ENCODE measurements around the gene RPUSD1. TPM values are rescaled to one million over a fixed set of nuclear protein-coding genes. Genes with fewer than 3 reads are reported as not detected.

Gene RPUSD1
- total RNA-seq, 1 experiment from 2014 or later, result 59.9 TPM

GRCh38 chr16:778909-779527 is 9.2 kb downstream of the RPUSD1 start:
- Histone ChIP-seq H3K36me3 (ENCODE audit: control insufficient read depth in 1 of 2, insufficient read depth in 2 of 2, low read length in 2 of 2) (no peaks in the 10 kb centered on the region), H3K9ac (ENCODE audit: low read length) (no peak overlapping the region), H3K27me3 (ENCODE audit: insufficient read depth, low read length) (no peaks in the 10 kb centered on the region), H4K20me1 (ENCODE audit: insufficient read depth) (no peaks in the 10 kb centered on the region), H3K4me3 (replicated peaks in 1 of 2; ENCODE audit: low read depth in 1 of 2, low read length in 2 of 2) (no peak overlapping the region), H2AFZ (ENCODE audit: low read depth, low read length, poor library complexity, severe bottlenecking) (no peak overlapping the region), H3K9me2 (ENCODE audit: insufficient read depth) (no peaks in the 10 kb centered on the region), H3K4me2 (ENCODE audit: low read length) (no peak overlapping the region), H3K79me2 (ENCODE audit: insufficient read depth, low read length) (no peaks in the 10 kb centered on the region), H3K27ac (ENCODE audit: low read depth, low read length) (no peak overlapping the region), H3K9me3 (ENCODE audit: control insufficient read depth in 1 of 2, insufficient read depth in 1 of 2, low read depth in 1 of 2, low read length in 2 of 2) (no peaks in the 10 kb centered on the region), H3K4me1 (ENCODE audit: control insufficient read depth in 1 of 2, insufficient read depth in 2 of 2, low read length in 2 of 2) (peaks cover 21 to 42% of the 10 kb centered on the region in 2 experiments)
- DNase-seq (ENCODE audit: low read depth, low spot score), result no peak
- no peak for TF ChIP-seq ZNF274 (IDR thresholded peaks at IDR 0.05; ENCODE audit: low read depth, low read length)
- TF ChIP-seq CTCF (IDR thresholded peaks at IDR 0.05 in 2 of 3, conservative IDR thresholded peaks at IDR 0.05 in 1 of 3; ENCODE audit: borderline replicate concordance in 1 of 3, insufficient read depth in 1 of 3, low read depth in 2 of 3, low read length in 2 of 3), result no peak
- TF ChIP-seq RAD21 (IDR thresholded peaks at IDR 0.05; ENCODE audit: low read depth), result no peak
- TF ChIP-seq ZFX (IDR thresholded peaks at IDR 0.05), result no peak
- TF ChIP-seq EGR1 (IDR thresholded peaks at IDR 0.05; ENCODE audit: low read depth), result no peak
- TF ChIP-seq, protein P1, sequence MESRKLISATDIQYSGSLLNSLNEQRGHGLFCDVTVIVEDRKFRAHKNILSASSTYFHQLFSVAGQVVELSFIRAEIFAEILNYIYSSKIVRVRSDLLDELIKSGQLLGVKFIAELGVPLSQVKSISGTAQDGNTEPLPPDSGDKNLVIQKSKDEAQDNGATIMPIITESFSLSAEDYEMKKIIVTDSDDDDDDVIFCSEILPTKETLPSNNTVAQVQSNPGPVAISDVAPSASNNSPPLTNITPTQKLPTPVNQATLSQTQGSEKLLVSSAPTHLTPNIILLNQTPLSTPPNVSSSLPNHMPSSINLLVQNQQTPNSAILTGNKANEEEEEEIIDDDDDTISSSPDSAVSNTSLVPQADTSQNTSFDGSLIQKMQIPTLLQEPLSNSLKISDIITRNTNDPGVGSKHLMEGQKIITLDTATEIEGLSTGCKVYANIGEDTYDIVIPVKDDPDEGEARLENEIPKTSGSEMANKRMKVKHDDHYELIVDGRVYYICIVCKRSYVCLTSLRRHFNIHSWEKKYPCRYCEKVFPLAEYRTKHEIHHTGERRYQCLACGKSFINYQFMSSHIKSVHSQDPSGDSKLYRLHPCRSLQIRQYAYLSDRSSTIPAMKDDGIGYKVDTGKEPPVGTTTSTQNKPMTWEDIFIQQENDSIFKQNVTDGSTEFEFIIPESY (IDR thresholded peaks at IDR 0.05; ENCODE audit: extremely low read depth, insufficient replicate concordance, low read length), result no peak
- TF ChIP-seq POLR2AphosphoS5 (IDR thresholded peaks at IDR 0.05; ENCODE audit: low read depth, low read length), result no peak
- no peak for TF ChIP-seq JUND (IDR thresholded peaks at IDR 0.05)
- TF ChIP-seq EZH2 (IDR thresholded peaks at IDR 0.05), result no peak
- no peak for TF ChIP-seq FOSL1 (IDR thresholded peaks at IDR 0.05; ENCODE audit: low read depth)
- TF ChIP-seq POLR2A (IDR thresholded peaks at IDR 0.05; ENCODE audit: borderline replicate concordance, extremely low read depth, insufficient read depth, insufficient read length), result no peak
- TF ChIP-seq, protein P2, sequence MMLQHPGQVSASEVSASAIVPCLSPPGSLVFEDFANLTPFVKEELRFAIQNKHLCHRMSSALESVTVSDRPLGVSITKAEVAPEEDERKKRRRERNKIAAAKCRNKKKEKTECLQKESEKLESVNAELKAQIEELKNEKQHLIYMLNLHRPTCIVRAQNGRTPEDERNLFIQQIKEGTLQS (IDR thresholded peaks at IDR 0.05), result no peak
- no peak for TF ChIP-seq TCF7L2 (IDR thresholded peaks at IDR 0.05; ENCODE audit: borderline replicate concordance, extremely low read depth, insufficient read depth, insufficient read length)
- no TSS peak for BruUV-seq (replicated peaks)
- CTCF ChIA-PET, result no interaction called here
- POLR2A ChIA-PET, result no interaction called here
- RAD21 ChIA-PET (ENCODE audit: low non-redundant PET in 1 of 2, low total read pairs in 2 of 2, uncharacterized antibody in 2 of 2, unreplicated experiment in 2 of 2), result no interaction called here
- intact Hi-C loops (cut with micrococcal nuclease), result no loop called here
- ATAC-seq, result no peak

Data from HCT116 (cell line).